NCI-H2171 (cell line): ENCODE data around the gene DTD2.
"Not testable (repeated sequence)": the region's sequence is repeated elsewhere in the genome, so short reads cannot be mapped to it uniquely, and the experiment has no call there.

Experiments
- DNase-seq: peaks from one replicate; lab custom pipeline; 2025; lab: John Stamatoyannopoulos, UW

Gene DTD2

GRCh38 chr14:31456841-31457664, at the start of gene DTD2:
DTD2 (minus strand) TSS chr14:31457506; CDS start chr14:31457393, 113 bp downstream.
- peak; percentile 96 for DNase-seq

- no peak for DNase-seq
Measured at GRCh38 chr14:31505411-31505810, 48.1 kb upstream of the DTD2 start.

- DNase-seq, result no peak
Measured at GRCh38 chr14:31501870-31502269, 44.6 kb upstream of the DTD2 start.

GRCh38 chr14:31492759-31493498, 35.6 kb upstream of the DTD2 start:
- DNase-seq, result no peak

GRCh38 chr14:31489691-31490090, 32.4 kb upstream of the DTD2 start:
- no peak for DNase-seq

GRCh38 chr14:31487886-31488285, 30.6 kb upstream of the DTD2 start, which contains the start of gene GPR33:
GPR33 (minus strand) TSS chr14:31488039; CDS start chr14:31483965, 4,074 bp downstream.
- no peak for DNase-seq

GRCh38 chr14:31486764-31487163, 29.5 kb upstream of the DTD2 start:
- no peak for DNase-seq

- DNase-seq, result no peak
Measured at GRCh38 chr14:31484754-31485153, 27.4 kb upstream of the DTD2 start.

- DNase-seq, result no peak
Measured at GRCh38 chr14:31480156-31480555, 22.9 kb upstream of the DTD2 start.

GRCh38 chr14:31479027-31479426, 21.7 kb upstream of the DTD2 start:
- no peak for DNase-seq

GRCh38 chr14:31477248-31477647, 19.9 kb upstream of the DTD2 start:
- no peak for DNase-seq

- no peak for DNase-seq
Measured at GRCh38 chr14:31476131-31476866, 19.0 kb upstream of the DTD2 start.

GRCh38 chr14:31466554-31466953, 9.2 kb upstream of the DTD2 start:
- no peak for DNase-seq

- no peak for DNase-seq
Measured at GRCh38 chr14:31465111-31465510, 7.8 kb upstream of the DTD2 start.

- DNase-seq, result not testable (repeated sequence)
Measured at GRCh38 chr14:31462450-31462849, 5.1 kb upstream of the DTD2 start.

- DNase-seq, result no peak
Measured at GRCh38 chr14:31461545-31461944, 4.2 kb upstream of the DTD2 start.

GRCh38 chr14:31457665-31458659, 656 bp upstream of the DTD2 start:
- DNase-seq, result no peak

GRCh38 chr14:31449971-31450610, 7.2 kb downstream of the DTD2 start:
- no peak for DNase-seq

- no peak for DNase-seq
Measured at GRCh38 chr14:31449136-31449535, 8.2 kb downstream of the DTD2 start.

GRCh38 chr14:31445703-31446102, 11.6 kb downstream of the DTD2 start:
- DNase-seq, result no peak

GRCh38 chr14:31442284-31442683, 15.0 kb downstream of the DTD2 start:
- no peak for DNase-seq
